ENCODE results near the gene FAM180B. TPM values are rescaled to one million over a fixed set of nuclear protein-coding genes. Genes with fewer than 3 reads are reported as not detected.

Gene FAM180B
- total and polyA plus RNA-seq, 2 of the 13 experiments (the other 11 are each of a cell fraction or from before 2014, with no cell fraction given): 0.40 to 1.0 TPM

GRCh38 chr11:47578524-47579494 is 7.7 kb upstream of the FAM180B start, which contains the start of the genes KBTBD4 and NDUFS3 (continued):
- TF ChIP-seq ZNF280D (CRISPR knock-in tag; IDR thresholded peaks at IDR 0.05): no peak
- 0 out of 2 replicates have a peak, but pooled peaks have one; percentile 9 for TF ChIP-seq NFYB (CRISPR knock-in tag; IDR thresholded peaks at IDR 0.05)
- no peak for TF ChIP-seq CEBPB (IDR thresholded peaks at IDR 0.05; ENCODE audit: borderline replicate concordance, low read depth, low read length)
- peak; percentile 60 for TF ChIP-seq CEBPG (CRISPR knock-in tag; IDR thresholded peaks at IDR 0.05)
- no peak for TF ChIP-seq ZSCAN20 (CRISPR knock-in tag; IDR thresholded peaks at IDR 0.05; ENCODE audit: borderline replicate concordance)
- peak; percentile 99 for TF ChIP-seq TARDBP (CRISPR knock-in tag; IDR thresholded peaks at IDR 0.05)
- TF ChIP-seq MEIS1 (CRISPR knock-in tag; IDR thresholded peaks at IDR 0.05; ENCODE audit: borderline replicate concordance): 0 out of 2 replicates have a peak, but pooled peaks have one; percentile 48
- peak; percentile 86; the same call in 1 of the 2 replicates for TF ChIP-seq SRY (CRISPR knock-in tag; IDR thresholded peaks at IDR 0.05)
- TF ChIP-seq CCDC6 (CRISPR knock-in tag; IDR thresholded peaks at IDR 0.05): peak; percentile 91
- TF ChIP-seq CREBL2 (CRISPR knock-in tag; IDR thresholded peaks at IDR 0.05; ENCODE audit: borderline replicate concordance): no peak; the same call in 1 of the 2 replicates
- TF ChIP-seq ZNF160 (CRISPR knock-in tag; IDR thresholded peaks at IDR 0.05): peak; percentile 88; the same call in 1 of the 2 replicates
- peak; percentile 85; the same call in 1 of the 2 replicates for TF ChIP-seq ZNF431 (CRISPR knock-in tag; IDR thresholded peaks at IDR 0.05; ENCODE audit: borderline replicate concordance, low read depth)
- TF ChIP-seq ZNF432 (CRISPR knock-in tag; IDR thresholded peaks at IDR 0.05; ENCODE audit: borderline replicate concordance): no peak
- TF ChIP-seq ZMAT5 (CRISPR knock-in tag; IDR thresholded peaks at IDR 0.05; ENCODE audit: borderline replicate concordance, low read depth): no peak
- peak; percentile 95 for TF ChIP-seq POGZ (CRISPR knock-in tag; IDR thresholded peaks at IDR 0.05)
- peak; percentile 97 for TF ChIP-seq SMAD3 (CRISPR knock-in tag; IDR thresholded peaks at IDR 0.05)
- TF ChIP-seq ZNF781 (CRISPR knock-in tag; IDR thresholded peaks at IDR 0.05; ENCODE audit: borderline replicate concordance, not compliant biosample characterization): peak; percentile 49
- TF ChIP-seq ZNF691 (CRISPR knock-in tag; IDR thresholded peaks at IDR 0.05; ENCODE audit: borderline replicate concordance, low read depth): peak; percentile 98
- peak; percentile 79; the same call in 1 of the 2 replicates for TF ChIP-seq ARNTL (CRISPR knock-in tag; IDR thresholded peaks at IDR 0.05)
- TF ChIP-seq ZBTB2 (CRISPR knock-in tag; IDR thresholded peaks at IDR 0.05; ENCODE audit: low read depth): peak; percentile 85
- TF ChIP-seq TFAP4 (IDR thresholded peaks at IDR 0.05; ENCODE audit: borderline replicate concordance, low read depth): peak; percentile 52; the same call in 1 of the 2 replicates
